ENCODE data around the gene ADAP1.
"Not testable (repeated sequence)": the region's sequence is repeated elsewhere in the genome, so short reads cannot be mapped to it uniquely, and the experiment has no call there.

GRCh38 chr7:943793-944192, 10.7 kb downstream of the ADAP1 start:
- TF ChIP-seq CTCF (conservative IDR thresholded peaks at IDR 0.05; ENCODE audit: low read length); EZH2phosphoT487 (IDR thresholded peaks at IDR 0.05; ENCODE audit: borderline replicate concordance): not testable (repeated sequence)

All from Loucy (cell line).